HepG2 (cell line): ENCODE measurements around the gene FAAP20. TPM values are rescaled to one million over a fixed set of nuclear protein-coding genes. Genes with fewer than 3 reads are reported as not detected.

Experiments
- ATAC-seq: fragments of 200-7000 bp; cut with Tn5 transposase; 3 replicates; pipeline ENCODE4 v1.9.1; 2020; ENCODE audit warnings: mild to moderate bottlenecking, moderate library complexity
- BruUV-seq: library from RNA; stranded (reverse); fragments of 400-500 nt; replicated peaks from 2 replicates; lab custom pipeline; 2021; lab: Mats Ljungman, UMichigan
- CTCF ChIA-PET: fragments of 300-600 bp; formaldehyde crosslinking; extraction: SDS; loops from one replicate; lab custom pipeline; 2021; ENCODE audit warnings: low total read pairs, inconsistent platforms, low intra/inter-chr PET ratio; lab: Yijun Ruan, JAX
- POLR2A ChIA-PET: fragments of 350-600 bp; sonication (Branson Sonifier 250); formaldehyde crosslinking; loops from one replicate; lab custom pipeline; 2020; ENCODE audit warnings: antibody characterized with exemption, inconsistent platforms; lab: Yijun Ruan, JAX
- DNase-seq: peaks from one replicate; pipeline ENCODE4 v3.0.0-alpha.2; 2015; ENCODE audit warnings: low spot score
- FAIRE-seq: peaks from 3 replicates; lab custom pipeline; 2011; peaks lifted over from hg19 to GRCh38; lab: Jason Lieb, UNC
- H2AFZ ChIP-seq: one replicate; pipeline ENCODE4 v1.6.1; 2011; ENCODE audit warnings: low read length, inconsistent platforms
- H3K27ac ChIP-seq: fragments of 300-600 bp; 3 replicates; pipeline ENCODE4 v1.8.0; 2011; ENCODE audit warnings: mixed run types, mild to moderate bottlenecking, mixed read lengths, low read length, inconsistent platforms; ENCODE audit not compliant: insufficient read depth; ENCODE audit errors: extremely low read length
- H3K27me3 ChIP-seq, 2 experiments: fragments of 200-600 bp in 1 of 2; 2 replicates in 1 of 2; 3 replicates in 1 of 2; pipeline versions ENCODE4 v1.6.0 to v1.8.0; 2011; ENCODE audit warnings: low read length in 2 of 2, mild to moderate bottlenecking in 2 of 2, moderate library complexity in 2 of 2, inconsistent platforms in 1 of 2; ENCODE audit not compliant: insufficient read depth in 2 of 2, control insufficient read depth in 1 of 2
- H3K36me3 ChIP-seq, 2 experiments: fragments of 200-600 bp in 1 of 2; replicated peaks in 1 of 2; 2 replicates in 1 of 2; 3 replicates in 1 of 2; pipeline versions ENCODE4 v1.5.1 to v1.8.0; 2011; ENCODE audit warnings: low read length in 2 of 2, inconsistent platforms in 1 of 2; ENCODE audit not compliant: insufficient read depth in 2 of 2, control insufficient read depth in 1 of 2
- H3K4me1 ChIP-seq: 2 replicates; pipeline ENCODE4 v1.5.1; 2012; ENCODE audit warnings: low read length, inconsistent platforms; ENCODE audit not compliant: insufficient read depth
- H3K4me2 ChIP-seq: 2 replicates; pipeline ENCODE4 v1.6.0; 2011; ENCODE audit warnings: low read depth, low read length, inconsistent platforms
- H3K4me3 ChIP-seq, 3 experiments: fragments of 200-600 bp in 1 of 3; sonication (generic), shearing (Covaris generic) in 1 of 3; replicated peaks in 1 of 3; 2 replicates each; pipeline ENCODE4 v1.5.1; 2011 to 2016; ENCODE audit warnings: low read length in 3 of 3, inconsistent platforms in 2 of 3, low read depth in 2 of 3, mild to moderate bottlenecking in 2 of 3, control low read depth in 1 of 3, mixed read lengths in 1 of 3; ENCODE audit not compliant: insufficient read depth in 1 of 3
- H3K79me2 ChIP-seq: one replicate; pipeline ENCODE4 v1.6.1; 2011; ENCODE audit warnings: low read length, inconsistent platforms; ENCODE audit not compliant: insufficient read depth
- H3K9ac ChIP-seq: 2 replicates; pipeline ENCODE4 v1.6.0; 2011; ENCODE audit warnings: mild to moderate bottlenecking, low read depth, low read length, inconsistent platforms; ENCODE audit not compliant: insufficient read depth
- H3K9me3 ChIP-seq: 2 replicates; pipeline ENCODE4 v1.5.1; 2012; ENCODE audit warnings: mild to moderate bottlenecking, low read length
- H4K20me1 ChIP-seq: 2 replicates; pipeline ENCODE4 v1.6.0; 2011; ENCODE audit warnings: inconsistent platforms, mild to moderate bottlenecking, low read length, moderate library complexity; ENCODE audit not compliant: insufficient read depth
- AGO2 ChIP-seq: fragments of 200-400 bp; formaldehyde crosslinking; optimal IDR thresholded peaks from 2 replicates; pipeline ENCODE3; 2017; ENCODE audit warnings: mild to moderate bottlenecking, low read depth, low read length, moderate library complexity
- PBX2 ChIP-seq: IDR thresholded peaks from 2 replicates; pipeline ENCODE4 v1.6.1; 2016; ENCODE audit warnings: control low read depth
- ZNF34 ChIP-seq: sonication (generic); formaldehyde crosslinking; IDR thresholded peaks from 2 replicates; pipeline ENCODE4 v1.4.0; 2020; ENCODE audit warnings: mild to moderate bottlenecking, missing genetic modification reagents, borderline replicate concordance
- WGBS: methylation state at CpG from one replicate; pipeline ENCODE4 v1.1.6; 2017; ENCODE audit warnings: low lambda C conversion rate; 5-methylcytosine and 5-hydroxymethylcytosine counted together
- in situ Hi-C: cut with HindIII; loops from 2 replicates; pipeline ENCODE4 v1.10.0; 2017; ENCODE audit warnings: low pct_unique_long_range_greater_than_20kb; ENCODE audit not compliant: extremely low pct_ligation_motif_present
- intact Hi-C: fragments of 100-400 bp; cut with micrococcal nuclease; formaldehyde crosslinking; loops from one replicate; pipeline ENCODE4 v1.10.0; 2022; ENCODE audit not compliant: unreplicated experiment
- polyA plus RNA-seq, 8 experiments: library from polyadenylated mRNA; depleted of rRNA in 3 of 8; stranded (reverse) in 7 of 8; unstranded in 1 of 8; fragments of >200 nt; fragmentation: Illumina TruSeq in 4 of 8; extraction: Trizol in 4 of 8; gene quantifications; 2 replicates each; pipeline versions ENCODE4 v1.2.1 to v1.2.3, GENCODE V29; 2011 to 2016; ENCODE audit warnings: low read depth in 4 of 8, missing spikeins in 1 of 8, mixed read lengths in 1 of 8; ENCODE audit not compliant: insufficient read depth in 1 of 8
- total RNA-seq, 5 experiments: library from RNA; depleted of rRNA; stranded (reverse); fragments of >200 nt; fragmentation: Illumina TruSeq; extraction: Trizol; gene quantifications; 2 replicates each; pipeline ENCODE4 v1.2.3, GENCODE V29; 2016; ENCODE audit warnings: low read depth in 1 of 5

The FAAP20 gene
- total and polyA plus RNA-seq, 2 of the 13 experiments (the other 11 are each of a cell fraction or from before 2014, with no cell fraction given) = 9.6 to 10.8 TPM

DNA sequence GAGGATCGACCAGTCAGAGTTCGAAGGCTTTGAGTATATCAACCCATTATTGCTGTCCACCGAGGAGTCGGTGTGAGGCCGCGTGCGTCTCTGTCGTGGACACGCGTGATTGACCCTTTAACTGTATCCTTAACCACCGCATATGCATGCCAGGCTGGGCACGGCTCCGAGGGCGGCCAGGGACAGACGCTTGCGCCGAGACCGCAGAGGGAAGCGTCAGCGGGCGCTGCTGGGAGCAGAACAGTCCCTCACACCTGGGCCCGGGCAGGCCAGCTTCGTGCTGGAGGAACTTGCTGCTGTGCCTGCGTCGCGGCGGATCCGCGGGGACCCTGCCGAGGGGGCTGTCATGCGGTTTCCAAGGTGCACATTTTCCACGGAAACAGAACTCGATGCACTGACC lies 9.6 kb downstream of the FAAP20 start:
- H3K79me2 ChIP-seq = no peaks in the 10 kb centered on the region
- 98% methylated on average over 27 of the region's 33 CpGs for WGBS
- FAIRE-seq (no peak), DNase-seq (no peak), ATAC-seq (no peak)
- ChIA-PET POLR2A (interaction anchor here (0.8 kb wide), 1 partner anchor 49 kb away, joined by 3 read pairs; no protein-coding TSS in a partner anchor), CTCF (no interaction called here)
- in situ Hi-C loops = loop anchor here (25.0 kb wide), 1 partner anchor 327 kb away; no protein-coding TSS in a partner anchor
- H3K4me3 ChIP-seq = no peak overlapping the region
- no TSS peak for BruUV-seq
- peak; percentile 80 for TF ChIP-seq AGO2
- no peak for TF ChIP-seq ZNF34
- H3K9me3 ChIP-seq = no peaks in the 10 kb centered on the region
- peaks cover 6% of the 10 kb centered on the region for H3K4me1 ChIP-seq
- no peak overlapping the region for H2AFZ ChIP-seq
- no peaks in the 10 kb centered on the region for H3K27me3 ChIP-seq
- no peak overlapping the region for H3K4me2 ChIP-seq
- H3K36me3 ChIP-seq = peaks cover 5 to 17% of the 10 kb centered on the region in 2 experiments
- intact Hi-C loops = no loop called here
- H4K20me1 ChIP-seq = no peaks in the 10 kb centered on the region
- H3K27ac ChIP-seq = no peak overlapping the region
- no peak overlapping the region for H3K9ac ChIP-seq

DNA sequence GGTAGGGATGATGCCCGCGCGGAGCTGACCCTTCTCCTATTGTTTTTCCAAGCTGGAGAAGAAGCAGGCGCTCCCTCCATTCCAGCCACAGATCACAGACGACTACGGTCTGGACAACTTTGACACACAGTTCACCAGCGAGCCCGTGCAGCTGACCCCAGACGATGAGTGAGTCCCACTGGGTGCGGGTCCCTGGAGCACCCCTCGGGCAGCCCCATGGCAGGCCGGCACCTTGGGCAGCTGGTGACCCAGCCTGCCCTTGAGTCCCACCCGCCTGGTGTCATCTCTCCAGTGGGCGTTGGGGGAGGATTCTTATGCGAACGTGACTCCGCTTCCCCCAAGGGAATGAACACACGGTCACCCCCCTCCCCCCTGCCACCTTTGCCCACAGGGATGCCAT lies 10.0 kb downstream of the FAAP20 start:
- H3K9ac ChIP-seq = no peak overlapping the region
- no peaks in the 10 kb centered on the region for H3K27me3 ChIP-seq
- no peak overlapping the region for H3K27ac ChIP-seq
- in situ Hi-C loops (loop anchor here (25.0 kb wide), 1 partner anchor 328 kb away; no protein-coding TSS in a partner anchor), intact Hi-C loops (no loop called here)
- ATAC-seq (no peak), FAIRE-seq (no peak), DNase-seq (no peak)
- H3K79me2 ChIP-seq = no peaks in the 10 kb centered on the region
- no peak for TF ChIP-seq PBX2 (CRISPR knock-in tag)
- no peak overlapping the region for H3K4me2 ChIP-seq
- H3K36me3 ChIP-seq = peaks cover 5 to 17% of the 10 kb centered on the region in 2 experiments
- no peak overlapping the region for H3K4me3 ChIP-seq
- H4K20me1 ChIP-seq = no peaks in the 10 kb centered on the region
- ChIA-PET POLR2A (interaction anchor here (0.8 kb wide), 1 partner anchor 50 kb away, joined by 3 read pairs; no protein-coding TSS in a partner anchor), CTCF (no interaction called here)
- WGBS = 98% methylated on average over 13 of the region's 18 CpGs
- H3K4me1 ChIP-seq = peaks cover 5% of the 10 kb centered on the region
- no peak overlapping the region for H2AFZ ChIP-seq
- H3K9me3 ChIP-seq = no peaks in the 10 kb centered on the region
- no TSS peak for BruUV-seq
